NCI-H82 treated with DMSO at 0.1 percent for 48 hours (cell line): ENCODE measurements around the gene DENND5A.

Experiments used
- DNase-seq: peaks from one replicate; lab custom pipeline; 2025; ENCODE audit not compliant: unreplicated experiment; lab: John Stamatoyannopoulos, UW

Gene DENND5A

DNA sequence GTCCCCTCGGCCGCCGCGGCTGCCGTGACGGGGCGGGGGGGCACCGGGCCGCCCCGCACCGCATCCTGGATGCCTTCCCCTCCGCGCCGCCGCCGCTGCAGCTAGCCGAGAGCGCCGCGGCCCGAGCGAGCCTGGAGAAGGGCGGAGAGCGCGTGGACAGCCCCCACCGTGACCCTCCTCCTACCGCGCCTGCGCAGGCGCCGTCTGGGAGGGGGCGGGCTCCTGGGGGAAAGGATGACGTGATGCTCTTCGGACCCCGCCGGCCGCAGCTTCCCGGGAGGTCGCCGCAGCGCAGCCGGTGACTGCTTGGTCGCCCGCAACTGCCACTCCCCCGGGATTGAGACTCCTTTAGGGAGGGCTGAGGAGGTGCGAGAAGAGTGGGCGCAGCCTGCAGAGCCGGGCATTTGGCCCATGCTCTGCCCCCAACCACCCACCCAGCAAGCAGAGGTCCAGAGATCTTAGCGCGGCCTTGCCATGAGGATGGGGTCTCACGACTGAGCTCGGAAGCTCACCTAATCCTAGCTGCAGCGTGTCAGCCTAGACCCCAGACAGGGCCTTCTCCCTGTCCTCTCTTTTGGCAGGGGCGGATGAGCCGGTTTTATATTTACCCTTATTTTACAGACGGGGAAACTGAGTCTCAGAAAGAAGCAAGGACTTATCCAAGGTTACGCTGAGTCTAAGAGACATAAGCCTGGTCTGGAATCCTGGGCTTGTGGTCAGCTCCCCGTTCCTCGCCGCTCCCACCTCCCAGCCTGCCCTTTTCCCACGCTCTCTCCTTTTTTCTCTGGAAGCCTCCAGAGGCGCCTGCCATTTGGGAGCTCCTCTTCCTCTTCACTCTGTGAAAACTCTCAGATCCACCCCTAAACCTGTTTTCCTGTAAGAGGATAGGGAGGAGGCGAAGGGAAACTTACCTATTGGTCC, at the start of gene DENND5A:
Gene DENND5A (minus strand): TSS at position 140 of the 921 bp plus-strand sequence. CDS start 281 bp downstream, outside the sequence.
- DNase-seq, result peak; percentile 57

DNA sequence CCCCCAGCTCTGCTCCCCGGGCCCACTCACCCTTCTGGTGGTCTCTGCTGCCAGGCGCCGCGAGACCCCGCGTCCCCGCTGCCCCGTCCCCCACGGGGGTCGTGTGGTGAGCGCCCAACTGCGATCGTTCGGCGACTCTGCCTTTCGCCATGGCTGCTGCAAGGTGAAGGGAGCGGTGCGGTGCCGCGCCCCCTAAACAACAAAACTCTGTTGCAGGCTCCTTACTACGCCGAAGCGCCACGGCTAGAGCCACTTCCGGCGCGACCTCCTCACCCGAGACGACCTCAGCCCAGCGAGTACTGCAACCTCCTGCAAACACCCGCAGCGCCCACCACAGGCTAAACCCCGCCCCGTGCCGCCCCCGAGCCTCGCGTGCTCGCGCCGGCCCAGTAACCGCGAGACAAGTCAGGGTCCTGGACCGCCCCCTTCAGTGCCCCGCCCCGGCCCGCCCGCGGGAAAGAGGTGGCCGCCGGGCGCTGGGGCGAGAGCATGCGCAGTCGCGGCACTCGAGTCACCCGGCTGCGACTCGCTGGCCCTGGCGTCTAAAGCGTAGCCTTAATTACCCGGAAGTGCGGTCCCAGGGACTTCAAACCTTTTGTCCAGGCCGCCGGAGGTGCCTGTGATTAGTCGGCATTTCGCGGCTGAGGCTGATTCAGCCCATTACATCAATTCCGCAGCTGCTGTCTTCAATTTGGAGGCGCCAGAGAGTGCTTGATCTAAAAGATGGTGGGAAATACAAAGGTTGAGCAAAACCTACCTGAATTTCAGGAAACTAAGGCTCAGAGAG, 49.3 kb upstream of the DENND5A start, which contains the start of gene TMEM41B:
Gene TMEM41B (minus strand): TSS at position 303 of the 787 bp plus-strand sequence. CDS start 152 bp downstream, at position 151.
- peak; percentile 88 for DNase-seq

DNA sequence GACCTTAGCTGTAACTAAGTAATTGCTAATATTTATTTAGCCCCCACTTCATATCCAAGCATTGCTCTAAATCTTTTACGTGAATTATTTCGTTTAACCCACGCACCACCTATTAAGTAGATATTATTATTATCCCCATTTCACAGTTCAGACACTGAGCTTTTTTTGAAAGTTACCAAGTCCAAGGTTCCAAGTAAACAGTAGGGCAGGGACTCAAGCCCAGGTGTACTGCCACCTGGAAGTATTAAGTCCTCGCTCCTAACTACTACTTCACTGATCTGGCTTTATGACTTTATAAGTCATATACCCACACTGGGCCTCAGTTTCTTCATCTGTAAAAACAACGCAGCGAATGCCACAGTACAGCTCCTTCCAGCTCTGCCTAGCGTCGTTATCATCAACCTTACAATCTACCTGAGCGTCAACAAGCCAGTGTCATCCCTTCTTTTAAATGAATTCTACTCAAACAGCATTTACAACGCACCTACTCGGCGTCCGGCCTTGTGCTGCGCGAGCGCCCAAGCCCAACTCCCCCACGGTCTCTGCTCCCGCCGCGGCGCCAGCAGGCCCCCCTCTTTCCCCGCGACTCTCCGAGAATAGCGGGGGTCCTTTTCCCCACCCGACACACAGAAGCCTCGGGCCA, 48.6 kb upstream of the DENND5A start:
- no peak for DNase-seq

DNA sequence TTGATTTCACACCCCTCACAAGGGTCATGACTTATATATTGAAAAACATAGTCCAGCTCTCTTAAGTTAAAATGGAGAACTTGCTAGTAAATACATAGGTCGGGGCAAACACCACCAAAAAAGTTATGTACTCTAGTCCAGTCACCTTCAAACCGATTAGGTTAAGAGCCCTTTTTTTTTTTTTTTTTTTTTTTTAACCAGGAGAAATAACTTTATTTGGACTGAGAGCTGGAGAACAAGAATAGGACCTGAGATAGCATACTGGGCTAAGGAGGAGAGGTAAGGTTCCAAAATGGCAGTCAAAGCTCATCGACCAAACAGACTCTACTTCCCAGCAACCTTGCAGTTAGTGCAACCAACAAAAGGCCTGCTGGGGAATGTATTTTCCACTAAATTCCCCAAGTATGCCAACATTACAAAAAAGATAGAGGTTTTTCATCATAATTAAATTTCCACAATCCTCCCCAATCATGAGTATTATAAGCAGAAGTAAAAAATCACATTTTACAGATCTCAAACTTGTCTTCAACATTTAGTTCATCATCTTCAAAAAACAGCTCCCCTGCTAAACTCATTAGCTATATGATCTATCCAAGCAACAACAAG, 45.4 kb upstream of the DENND5A start:
- no peak for DNase-seq

DNA sequence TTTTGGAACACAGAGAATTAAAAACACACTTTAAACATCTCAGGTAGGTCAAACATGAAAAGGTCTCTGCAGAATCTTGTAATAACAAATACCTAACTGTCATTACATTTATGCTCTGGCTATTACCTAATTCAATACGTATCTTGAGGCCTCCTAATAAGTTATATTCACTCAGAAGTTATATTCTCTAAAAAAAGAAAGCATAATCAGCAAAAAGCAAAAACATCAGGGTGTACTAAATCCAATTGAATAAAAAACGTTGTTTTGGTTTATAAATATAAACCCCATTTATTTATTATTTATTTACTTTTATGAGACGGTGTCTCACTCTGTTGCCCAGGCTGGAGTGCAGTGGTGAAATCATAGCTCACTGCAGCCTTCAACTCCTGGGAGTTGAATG, 39.0 kb upstream of the DENND5A start:
- DNase-seq, result no peak

DNA sequence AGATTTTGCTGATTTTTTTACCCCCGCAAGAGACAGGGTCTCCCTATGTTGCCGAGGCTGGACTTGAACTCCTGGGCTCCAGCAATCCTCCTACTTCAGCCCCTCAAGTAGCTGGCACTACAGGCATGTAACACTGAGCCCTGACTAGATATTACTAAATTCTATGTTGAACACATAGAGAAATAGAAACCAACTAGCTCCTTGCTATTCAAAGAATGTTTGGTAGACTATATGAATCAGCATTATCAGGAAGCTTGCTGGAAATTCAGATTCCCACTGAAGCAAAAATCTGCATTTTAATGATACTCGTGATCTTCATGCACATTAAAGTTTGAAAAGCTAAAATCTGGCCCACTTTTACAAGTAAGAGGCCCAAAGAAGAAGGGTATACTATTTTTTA, 37.3 kb upstream of the DENND5A start:
- DNase-seq, result no peak

DNA sequence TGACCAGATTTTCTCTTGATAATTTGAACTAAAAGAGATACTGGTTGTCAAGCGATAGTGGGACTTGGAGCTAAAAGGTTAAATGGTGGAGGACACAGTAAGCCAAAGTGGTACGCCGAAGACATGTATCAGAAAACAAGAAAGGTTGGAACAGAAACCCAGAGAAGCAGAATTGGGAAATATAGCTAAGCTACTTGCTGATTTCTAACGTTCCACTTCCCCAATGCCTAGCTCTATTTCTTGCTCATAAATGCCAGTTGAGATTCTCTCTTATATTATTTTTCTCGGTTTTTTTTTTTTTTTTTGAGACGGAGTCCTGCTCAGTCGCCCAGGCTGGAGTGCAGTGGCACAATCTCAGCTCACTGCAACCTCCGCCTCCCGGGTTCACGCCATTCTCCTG, 36.6 kb upstream of the DENND5A start:
- DNase-seq, result no peak

DNA sequence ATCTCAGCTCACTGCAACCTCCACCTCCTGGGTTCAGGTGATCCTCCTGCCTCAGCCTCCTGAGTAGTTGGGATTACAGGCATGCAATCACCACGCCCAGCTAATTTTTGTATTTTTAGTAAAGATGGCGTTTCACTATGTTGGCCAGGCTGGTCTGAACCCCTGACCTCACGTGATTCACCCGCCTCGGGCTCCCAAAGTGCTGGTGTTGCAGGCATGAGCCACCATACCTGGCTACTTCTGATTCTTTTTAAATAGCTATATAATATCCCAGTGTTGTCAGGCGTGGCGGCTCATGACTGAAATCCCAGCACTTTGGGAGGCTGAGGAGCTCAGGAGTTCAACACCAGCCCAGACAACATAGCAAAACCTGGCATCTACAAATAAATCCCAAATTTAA, 28.5 kb upstream of the DENND5A start:
- no peak for DNase-seq

DNA sequence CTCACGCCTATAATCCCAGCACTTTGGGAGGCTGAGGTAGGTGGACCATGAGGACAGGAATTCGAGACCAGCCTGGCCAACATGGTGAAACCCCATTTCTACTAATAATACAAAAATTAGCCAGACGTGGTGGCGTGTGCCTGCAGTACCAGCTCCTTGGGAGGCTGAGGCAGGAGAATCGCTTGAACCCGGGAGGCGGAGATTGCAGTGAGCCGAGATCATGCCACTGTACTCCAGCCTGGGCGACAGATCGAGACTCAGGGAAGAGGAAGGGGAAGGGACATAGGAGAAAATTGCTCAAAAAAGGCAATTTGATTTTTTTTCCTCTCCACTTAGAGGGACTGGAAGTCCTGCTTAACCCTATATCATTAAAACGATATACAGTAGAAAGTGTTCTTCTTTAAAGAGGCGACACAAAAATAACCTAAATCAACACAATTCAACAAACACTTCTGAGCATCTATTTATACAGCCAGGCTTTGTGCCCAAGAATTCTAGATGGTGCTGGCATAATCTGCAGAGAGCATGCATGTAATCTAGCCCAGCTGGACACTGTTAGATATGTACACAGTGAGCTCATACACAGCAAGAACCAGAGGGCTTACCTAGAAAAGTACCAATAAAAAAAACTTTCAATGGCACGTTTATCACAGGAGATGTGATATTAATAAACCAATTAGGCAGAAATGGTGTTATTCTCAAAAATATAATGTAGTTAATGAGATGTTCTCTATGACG, 20.9 kb upstream of the DENND5A start:
- DNase-seq, result no peak

DNA sequence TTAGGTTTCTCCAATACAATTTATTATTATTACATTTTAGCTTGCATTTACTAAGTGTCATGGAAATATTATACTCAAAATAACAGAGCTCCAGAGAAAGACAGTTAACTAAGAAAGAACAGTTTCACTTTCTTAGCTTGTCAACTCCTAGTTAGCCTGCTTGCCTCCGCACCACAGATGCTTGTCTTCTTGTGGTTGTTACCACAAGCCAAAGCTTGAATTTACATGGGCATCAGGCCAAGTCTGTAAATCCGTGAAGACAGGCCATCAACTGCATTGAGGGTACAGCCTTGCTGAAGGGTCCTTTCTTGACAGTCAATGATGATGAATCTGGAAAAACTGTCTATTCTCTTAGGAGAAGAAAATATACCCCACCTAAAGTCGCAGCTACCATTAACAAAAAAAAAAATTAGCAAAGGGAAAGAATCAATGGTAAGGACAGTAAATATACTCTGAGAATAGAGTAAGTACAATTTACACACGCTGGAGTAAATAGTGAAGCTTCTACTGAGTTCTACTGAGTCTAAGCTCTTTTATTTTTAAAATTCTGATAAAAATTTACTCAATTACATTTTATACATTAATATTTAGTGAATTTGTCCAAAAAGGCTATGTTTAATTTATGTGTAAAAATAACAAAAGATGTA, 15.6 kb upstream of the DENND5A start:
- DNase-seq, result no peak

DNA sequence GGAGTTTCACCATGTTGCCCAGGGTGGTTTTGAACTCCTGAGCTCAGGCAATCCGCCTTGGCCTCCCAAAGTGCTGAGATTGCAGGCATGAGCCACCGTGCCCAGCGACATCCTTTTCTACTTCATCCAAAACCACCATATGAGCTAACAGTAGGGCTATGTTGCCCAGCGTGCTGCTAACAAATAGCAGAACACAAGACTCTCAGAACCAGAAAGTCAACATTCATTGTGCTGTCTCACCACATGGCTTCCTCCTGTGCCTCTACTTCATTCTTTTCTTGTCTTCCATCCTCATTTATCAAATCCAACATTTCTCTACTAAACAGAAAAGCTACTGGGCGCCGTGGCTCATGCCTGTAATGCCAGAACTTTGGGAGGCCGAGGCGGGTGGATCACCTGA, 12.0 kb upstream of the DENND5A start:
- no peak for DNase-seq

DNA sequence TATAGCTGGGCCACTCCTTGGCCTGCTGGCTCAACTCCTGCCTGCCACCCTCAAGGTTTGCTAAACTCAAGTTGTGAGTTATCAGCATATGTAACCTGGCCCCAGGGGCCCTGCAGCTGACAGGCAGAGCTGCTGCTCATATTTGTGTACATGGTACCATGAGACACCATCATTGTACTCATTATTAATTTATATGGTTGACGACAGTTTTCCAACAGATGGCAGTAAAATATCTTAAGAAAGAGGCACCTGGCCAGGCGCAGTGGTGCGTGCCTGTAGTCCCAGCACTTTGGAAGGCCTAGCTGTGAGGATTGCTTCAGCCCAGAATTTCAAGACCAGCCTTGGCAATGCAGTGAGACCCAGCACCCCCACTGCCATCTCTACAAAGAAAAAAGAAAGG, 11.4 kb upstream of the DENND5A start:
- no peak for DNase-seq

DNA sequence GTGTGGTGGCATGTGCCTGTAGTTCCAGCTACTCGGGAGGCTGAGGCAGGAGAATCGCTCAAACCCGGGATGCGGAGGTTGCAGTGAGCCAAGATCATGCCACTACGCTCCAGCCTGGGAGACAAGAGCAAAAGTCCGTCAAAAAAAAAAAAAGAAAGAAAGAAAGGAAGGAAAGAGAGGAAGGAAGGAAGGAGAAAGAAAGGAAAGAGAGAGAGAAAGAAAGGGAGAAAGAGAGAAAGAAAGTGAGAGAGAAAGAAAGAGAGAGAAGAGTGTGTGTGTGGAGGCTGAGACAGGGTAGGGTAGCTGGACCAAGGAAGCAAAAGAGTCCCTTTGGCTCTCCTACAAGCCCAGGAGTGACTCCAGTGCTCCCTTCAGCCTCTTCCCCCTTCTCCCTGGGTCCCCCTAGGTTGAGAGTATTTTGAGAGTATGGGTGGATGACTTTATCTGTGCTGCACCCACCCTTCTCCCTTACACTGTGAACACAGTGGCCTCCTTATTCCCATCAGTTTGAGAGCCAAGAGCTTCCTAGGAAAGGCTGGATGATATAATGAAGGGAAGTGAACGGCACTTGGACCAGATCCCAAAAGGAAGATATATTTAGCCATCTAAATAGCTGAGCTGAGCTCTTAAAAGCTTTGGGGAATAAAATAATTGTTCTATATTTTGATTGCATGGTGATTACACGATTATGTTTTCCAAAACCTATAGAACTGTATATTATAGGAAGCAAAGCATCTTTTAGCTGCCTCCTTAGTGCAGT, 9.5 kb upstream of the DENND5A start:
- DNase-seq, result no peak

DNA sequence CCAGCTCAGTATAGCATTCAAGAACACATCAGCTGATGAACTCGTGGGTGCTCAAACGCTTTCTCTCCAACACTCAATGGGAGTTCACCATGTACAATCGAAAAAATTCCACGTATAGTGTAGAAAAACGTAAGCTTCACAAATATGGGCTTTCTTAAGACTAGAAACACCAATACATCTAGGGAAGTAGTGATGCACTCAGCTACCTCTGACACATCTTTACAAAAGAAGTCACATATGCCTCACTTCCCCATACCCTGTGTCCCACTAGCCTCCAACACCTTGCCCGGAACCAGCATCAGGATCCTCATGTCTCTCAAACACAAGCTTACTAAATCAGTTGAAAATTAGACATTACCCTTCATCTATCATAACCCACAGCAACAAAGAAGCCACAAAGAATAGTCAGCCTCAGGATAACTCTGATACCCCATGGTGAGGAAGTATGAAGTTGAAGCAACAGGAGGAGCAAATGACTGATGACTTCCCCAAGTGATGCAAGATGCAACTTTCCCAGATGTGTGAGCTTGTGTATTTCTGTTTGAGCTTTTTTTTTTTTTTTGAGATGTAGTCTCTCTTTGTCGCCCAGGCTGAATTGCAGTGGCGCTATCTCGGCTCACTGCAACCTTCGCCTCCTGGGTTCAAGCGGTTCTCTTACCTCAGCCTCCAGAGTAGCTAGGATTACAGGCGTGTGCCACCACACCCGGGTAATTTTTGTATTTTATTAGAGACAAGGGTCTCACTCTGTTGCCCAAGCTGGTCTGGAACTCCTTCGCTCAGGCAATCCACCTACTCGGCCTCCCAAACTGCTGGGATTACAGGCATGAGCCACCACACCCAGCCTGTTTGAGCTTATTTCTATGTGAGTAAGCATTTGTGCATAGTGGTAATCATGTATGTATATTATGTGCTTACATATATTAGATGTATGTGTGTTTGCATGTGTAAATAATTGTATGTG, 8.5 kb upstream of the DENND5A start:
- DNase-seq, result no peak

DNA sequence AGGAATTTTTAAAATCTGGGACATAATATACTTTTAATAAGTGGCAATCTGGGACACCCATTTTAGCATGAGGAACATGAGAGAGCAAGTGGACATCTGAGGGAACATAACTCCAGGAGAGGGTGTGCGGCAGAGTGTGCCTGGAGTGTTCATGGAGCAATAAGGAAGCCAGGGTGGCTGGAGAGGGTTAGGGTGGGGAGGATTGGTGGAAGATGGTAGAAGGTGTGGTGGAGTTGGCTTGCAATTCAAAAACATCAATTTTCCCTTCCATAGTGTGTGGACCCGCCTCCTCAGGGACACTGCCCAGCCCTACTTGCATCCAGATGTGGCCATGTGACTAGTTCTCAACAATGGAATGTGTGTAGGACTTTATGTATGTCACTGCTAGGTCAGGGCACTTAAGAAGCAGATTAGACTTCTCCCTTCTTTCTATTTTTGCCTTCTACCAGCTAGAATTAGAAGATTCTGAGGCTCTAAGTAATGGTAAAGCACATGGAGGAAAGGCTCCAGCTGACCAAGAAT, 4.4 kb upstream of the DENND5A start:
- no peak for DNase-seq

DNA sequence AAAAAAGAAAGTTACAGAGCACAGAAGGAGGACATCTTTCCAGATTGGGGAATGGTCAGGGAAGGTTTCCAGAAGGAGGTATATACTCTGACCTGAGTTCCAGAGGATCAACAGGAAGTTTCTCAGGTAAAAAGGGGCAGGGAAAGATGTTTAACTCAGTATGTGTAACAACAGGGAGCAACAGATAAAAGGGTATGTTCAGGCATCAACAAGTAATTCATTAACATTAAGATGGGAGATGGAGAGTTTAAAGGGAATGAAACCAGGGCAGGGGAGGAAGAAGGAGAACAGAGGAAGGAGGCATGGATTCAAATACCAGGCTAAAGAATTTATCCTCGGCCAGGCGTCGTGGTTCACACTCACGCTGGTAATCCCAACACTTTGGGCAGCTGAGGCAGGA, 2.5 kb upstream of the DENND5A start:
- DNase-seq, result no peak

DNA sequence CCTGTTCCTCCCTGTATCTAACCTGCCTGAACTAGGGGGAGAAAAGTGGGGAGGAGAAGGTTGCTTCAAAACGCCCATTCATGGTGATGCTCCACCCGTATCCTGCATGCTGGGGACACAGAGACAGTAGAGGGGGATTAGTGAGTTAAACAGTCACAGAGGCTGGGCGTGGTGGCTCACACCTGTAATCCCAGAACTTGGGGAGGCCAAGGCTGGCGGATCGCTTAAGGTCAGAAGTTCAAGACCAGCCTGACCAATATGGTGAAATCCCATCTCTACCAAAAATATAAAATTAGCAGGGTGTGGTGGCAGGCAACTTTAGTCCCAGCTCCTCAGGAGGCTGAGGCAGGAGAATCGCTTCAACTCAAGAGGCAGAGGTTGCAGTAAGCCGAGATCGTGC, 1.8 kb upstream of the DENND5A start:
- DNase-seq, result no peak
